NCI-H1694 (cell line): ENCODE data around the gene TXNDC2.

Experiments
- DNase-seq: peaks from one replicate; lab custom pipeline; 2025; lab: John Stamatoyannopoulos, UW

Gene TXNDC2

GRCh38 chr18:9933865-9934264, 48.1 kb downstream of the TXNDC2 start:
- DNase-seq = no peak

GRCh38 chr18:9934274-9934673, 48.5 kb downstream of the TXNDC2 start:
- DNase-seq = no peak
